A549 (cell line): Measurements from ENCODE around the gene SMPD1. TPM values are rescaled to one million over a fixed set of nuclear protein-coding genes. Genes with fewer than 3 reads are reported as not detected.

Source experiments
- ATAC-seq, 2 experiments: fragments of 200-7000 bp in 1 of 2; fragments of >200 bp in 1 of 2; cut with Nextera tagmentation in 1 of 2; cut with Tn5 transposase in 1 of 2; 3 replicates each; pipeline versions ENCODE4 v1.8.0 to v1.9.1; 2018 to 2020; ENCODE audit warnings: mild to moderate bottlenecking in 1 of 2, moderate library complexity in 1 of 2
- CTCF ChIA-PET: fragments of 300-600 bp; sonication (Branson Sonifier 250); formaldehyde crosslinking; extraction: SDS; loops from one replicate; lab custom pipeline; 2021; ENCODE audit warnings: antibody characterized with exemption, inconsistent platforms; lab: Yijun Ruan, JAX
- POLR2A ChIA-PET: fragments of 350-600 bp; formaldehyde crosslinking; extraction: SDS; loops from one replicate; lab custom pipeline; 2021; ENCODE audit warnings: antibody characterized with exemption, inconsistent platforms; lab: Yijun Ruan, JAX
- DNase-seq, 2 experiments: peaks; one replicate each; pipeline versions ENCODE4 v3.0.0 to v3.0.0-alpha.2; 2011 to 2016; ENCODE audit warnings: low read depth in 1 of 2, low spot score in 1 of 2
- FAIRE-seq: peaks from 2 replicates; lab custom pipeline; 2011; peaks lifted over from hg19 to GRCh38; lab: Jason Lieb, UNC
- H3K27ac ChIP-seq, 2 experiments: fragments of >200 bp; sonication (Bioruptor Twin); formaldehyde crosslinking; 3 replicates each; pipeline ENCODE4 v1.5.1; 2016 to 2017
- H3K4me1 ChIP-seq: fragments of >200 bp; sonication (Bioruptor Twin); formaldehyde crosslinking; 3 replicates; pipeline ENCODE4 v1.6.1; 2016
- H3K4me2 ChIP-seq: fragments of >200 bp; sonication (Bioruptor Twin); formaldehyde crosslinking; 3 replicates; pipeline ENCODE4 v1.6.1; 2016
- H3K4me3 ChIP-seq: fragments of >200 bp; sonication (Bioruptor Twin); formaldehyde crosslinking; 3 replicates; pipeline ENCODE4 v1.5.1; 2016
- H3K9me3 ChIP-seq: fragments of >200 bp; sonication (Bioruptor Twin); formaldehyde crosslinking; 3 replicates; pipeline ENCODE4 v1.6.1; 2016
- BCL3 ChIP-seq: fragments of >200 bp; sonication (Bioruptor Twin); formaldehyde crosslinking; IDR thresholded peaks from 3 replicates; pipeline ENCODE4 v1.6.1; 2016
- BHLHE40 ChIP-seq: IDR thresholded peaks from 2 replicates; pipeline ENCODE4 v1.6.1; 2012; ENCODE audit warnings: low read depth, low read length, inconsistent platforms
- CBX2 ChIP-seq: fragments of 200-600 bp; sonication (generic); IDR thresholded peaks from 2 replicates; pipeline ENCODE4 v1.6.1; 2016; ENCODE audit warnings: low read depth, mild to moderate bottlenecking, borderline replicate concordance
- EHF ChIP-seq: fragments of 250-450 bp; sonication (Bioruptor Pico); IDR thresholded peaks from 2 replicates; pipeline ENCODE4 v1.5.0; 2020; ENCODE audit warnings: mild to moderate bottlenecking
- ESRRA ChIP-seq: fragments of 150-350 bp; IDR thresholded peaks from 2 replicates; pipeline ENCODE4 v1.6.1; 2014; ENCODE audit warnings: mild to moderate bottlenecking, low read length, borderline replicate concordance
- FOSL2 ChIP-seq, 2 experiments: fragments of 450-650 bp in 1 of 2; fragments of >200 bp in 1 of 2; sonication (Bioruptor Twin) in 1 of 2; formaldehyde crosslinking; IDR thresholded peaks; 2 replicates each; pipeline versions ENCODE4 v1.5.0 to v1.6.1; 2016 to 2020; ENCODE audit warnings: mild to moderate bottlenecking in 1 of 2, moderate library complexity in 1 of 2
- HDAC2 ChIP-seq: fragments of 200-600 bp; sonication (generic); IDR thresholded peaks from 2 replicates; pipeline ENCODE4 v1.6.1; 2016
- HOXB13 ChIP-seq: fragments of 250-450 bp; sonication (Bioruptor Pico); IDR thresholded peaks from 2 replicates; pipeline ENCODE4 v1.5.0; 2020; ENCODE audit warnings: low read depth, mild to moderate bottlenecking, moderate library complexity
- HOXB5 ChIP-seq: fragments of 250-450 bp; sonication (Bioruptor Pico); IDR thresholded peaks from 2 replicates; pipeline ENCODE4 v1.5.0; 2020; ENCODE audit warnings: mild to moderate bottlenecking, moderate library complexity
- JUN ChIP-seq, 2 experiments: fragments of >200 bp; sonication (Bioruptor Twin); formaldehyde crosslinking; IDR thresholded peaks; 2 replicates in 1 of 2; 3 replicates in 1 of 2; pipeline ENCODE4 v1.6.1; 2016 to 2017
- JUNB ChIP-seq: fragments of >200 bp; sonication (Bioruptor Twin); formaldehyde crosslinking; IDR thresholded peaks from 2 replicates; pipeline ENCODE4 v1.6.1; 2016
- KDM5A ChIP-seq: fragments of 200-600 bp; sonication (generic); IDR thresholded peaks from 2 replicates; pipeline ENCODE4 v1.6.1; 2016; ENCODE audit warnings: antibody characterized with exemption, mild to moderate bottlenecking
- MAX ChIP-seq: IDR thresholded peaks from 2 replicates; pipeline ENCODE4 v1.6.1; 2012
- NR3C1 ChIP-seq: fragments of >200 bp; sonication (Bioruptor Twin); formaldehyde crosslinking; IDR thresholded peaks from 3 replicates; pipeline ENCODE4 v1.6.1; 2017
- PHF8 ChIP-seq: fragments of 200-600 bp; sonication (generic); IDR thresholded peaks from 2 replicates; pipeline ENCODE4 v1.6.1; 2016; ENCODE audit warnings: low read depth, mild to moderate bottlenecking, antibody characterized with exemption, moderate library complexity, borderline replicate concordance
- POLR2A ChIP-seq: IDR thresholded peaks from 2 replicates; pipeline ENCODE4 v1.6.1; 2012; ENCODE audit warnings: mild to moderate bottlenecking, low read length
- RAD21 ChIP-seq, 2 experiments: fragments of >200 bp in 1 of 2; sonication (Bioruptor Twin) in 1 of 2; formaldehyde crosslinking in 1 of 2; IDR thresholded peaks in 1 of 2; conservative IDR thresholded peaks in 1 of 2; 2 replicates in 1 of 2; 3 replicates in 1 of 2; pipeline ENCODE4 v1.6.1; 2012 to 2018; ENCODE audit warnings: inconsistent platforms in 1 of 2
- RARB ChIP-seq: fragments of 250-450 bp; sonication (Bioruptor Pico); IDR thresholded peaks from 2 replicates; pipeline ENCODE4 v1.8.0; 2021; ENCODE audit warnings: mild to moderate bottlenecking, moderate library complexity
- REST ChIP-seq: fragments of 200-600 bp; sonication (generic); IDR thresholded peaks from 2 replicates; pipeline ENCODE4 v1.6.1; 2016; ENCODE audit warnings: antibody characterized with exemption, mild to moderate bottlenecking, moderate library complexity
- SMC3 ChIP-seq: fragments of >200 bp; sonication (Bioruptor Twin); formaldehyde crosslinking; IDR thresholded peaks from 3 replicates; pipeline ENCODE4 v1.6.1; 2018; ENCODE audit warnings: inconsistent platforms
- USF2 ChIP-seq: fragments of 450-650 bp; IDR thresholded peaks from 2 replicates; pipeline ENCODE4 v1.6.1; 2014; ENCODE audit warnings: antibody characterized with exemption
- WGBS: methylation state at CpG from one replicate; pipeline ENCODE4 v1.1.6; 2017; ENCODE audit errors: missing lambda C conversion rate; 5-methylcytosine and 5-hydroxymethylcytosine counted together
- polyA plus RNA-seq, 4 experiments: library from polyadenylated mRNA; depleted of rRNA in 3 of 4; stranded (reverse); fragments of >200 nt; fragmentation: RNase III in 1 of 4; extraction: RNeasy Plus Mini Kit Qiagen cat#74134 plus additional on column Dnase treatment in 1 of 4; gene quantifications; 2 replicates in 3 of 4; 3 replicates in 1 of 4; pipeline ENCODE4 v1.2.3, GENCODE V29; 2011 to 2017

Gene SMPD1
- polyA plus RNA-seq, 2 of the 4 experiments (the other 2 are of a cell fraction), result 5.1 to 6.8 TPM

- Histone ChIP-seq H3K4me2 (peak within 1 kb of the TSS; percentile 76), H3K4me3 (peak within 1 kb of the TSS; percentile 74), H3K9me3 (no peaks in the 10 kb centered on the region), H3K4me1 (peaks cover 6% of the 10 kb centered on the region), H3K27ac (peak within 1 kb of the TSS; percentile 85 to 95)
- FAIRE-seq (no peak), ATAC-seq (peak; percentile 85 to 89)
- WGBS, result 2% methylated on average over 14 of the region's 75 CpGs
- CTCF ChIA-PET, result interaction anchor here (0.6 to 2.8 kb wide), 12 partner anchors 9 to 87 kb away, joined by 3 to 10 read pairs (median 4); partner anchors contain the start of gene HPX
- TF ChIP-seq POLR2A, result peak; percentile 60
- no peak for TF ChIP-seq HDAC2
- no peak for TF ChIP-seq ESRRA
- TF ChIP-seq FOSL2 (IDR thresholded peaks at IDR 0.05), result 0 out of 2 replicates have a peak, but pooled peaks have one; percentile 11
- TF ChIP-seq FOSL2 (CRISPR knock-in tag; IDR thresholded peaks at IDR 0.05), result no peak
- no peak for TF ChIP-seq EHF (CRISPR knock-in tag)
- TF ChIP-seq PHF8, result peak; percentile 75
- peak in 1 of 2 experiments; percentile 21; a peak in 1 of 5 replicates for TF ChIP-seq RAD21 (conservative IDR thresholded peaks at IDR 0.05 in 1 of 2, IDR thresholded peaks at IDR 0.05 in 1 of 2)
- TF ChIP-seq KDM5A, result peak; percentile 20; the same call in 1 of the 2 replicates
- TF ChIP-seq BCL3, result peak; percentile 76; the same call in 1 of the 3 replicates
- TF ChIP-seq HOXB5 (CRISPR knock-in tag), result 0 out of 2 replicates have a peak, but pooled peaks have one; percentile 40
- TF ChIP-seq JUN (IDR thresholded peaks at IDR 0.05), result peak in 1 of 2 experiments; percentile 59; a peak in 1 of 5 replicates
- TF ChIP-seq, all 56 proteins: peak for 8
- peak; percentile 44 to 62 for DNase-seq
- POLR2A ChIA-PET, result interaction anchor here (0.6 to 2.0 kb wide), 21 partner anchors 8 to 264 kb away, joined by 3 to 26 read pairs (median 4); partner anchors contain the start of genes ARFIP2, MRPL17, SMPD1 and TIMM10B
These were observed 28.8 kb downstream of the SMPD1 start, which contains the start of gene APBB1 for GRCh38 chr11:6419009-6419631. APBB1 (minus strand) TSS chr11:6419094; CDS start chr11:6411347, 7,747 bp downstream.

- ATAC-seq, result no peak
- ChIA-PET POLR2A (no interaction called here), CTCF (interaction anchor here (1.8 to 2.8 kb wide), 2 partner anchors 18 to 23 kb away, joined by 7 to 10 read pairs; no protein-coding TSS in a partner anchor)
- Histone ChIP-seq H3K4me2 (no peak overlapping the region), H3K9me3 (no peaks in the 10 kb centered on the region), H3K4me3 (no peak overlapping the region), H3K4me1 (peaks cover 6% of the 10 kb centered on the region), H3K27ac (no peak overlapping the region)
- FAIRE-seq, result no peak
- no peak for DNase-seq
- TF ChIP-seq BHLHE40, result no peak
- TF ChIP-seq EHF (CRISPR knock-in tag), result no peak
- peak; percentile 78 for TF ChIP-seq REST
- WGBS, result 87% methylated on average over 3 of the region's 3 CpGs
These were observed 30.4 kb downstream of the SMPD1 start for GRCh38 chr11:6420677-6421076.

GRCh38 chr11:6427516-6427915, 37.2 kb downstream of the SMPD1 start:
- POLR2A ChIA-PET, result interaction anchor here (1.0 kb wide), 1 partner anchor 9 kb away, joined by 5 read pairs; the partner anchor contains the start of gene APBB1
- Histone ChIP-seq H3K4me2 (no peak overlapping the region), H3K27ac (no peak overlapping the region), H3K9me3 (no peaks in the 10 kb centered on the region), H3K4me3 (no peak overlapping the region), H3K4me1 (peaks cover 13% of the 10 kb centered on the region)
- DNase-seq (no peak), ATAC-seq (no peak), FAIRE-seq (no peak)
- TF ChIP-seq MAX, result no peak
- TF ChIP-seq USF2, result no peak
- no peak for TF ChIP-seq SMC3
- TF ChIP-seq HDAC2, result no peak
- no peak for TF ChIP-seq JUNB
- TF ChIP-seq NR3C1, result no peak
- TF ChIP-seq CBX2, result no peak
- TF ChIP-seq HOXB13 (CRISPR knock-in tag), result no peak
- no peak for TF ChIP-seq RARB (CRISPR knock-in tag)
- no peak for TF ChIP-seq FOSL2 (IDR thresholded peaks at IDR 0.05)
- no peak for TF ChIP-seq FOSL2 (CRISPR knock-in tag; IDR thresholded peaks at IDR 0.05)
- CTCF ChIA-PET, result interaction anchor here (0.7 to 4.6 kb wide), 6 partner anchors 11 to 404 kb away, joined by 3 to 26 read pairs (median 5); no protein-coding TSS in a partner anchor
